ACC112 (cell line): ENCODE data around the gene CPXM1.

Experiments used
- H2AFZ ChIP-seq: fragments of 200-600 bp; sonication (generic); one replicate; pipeline ENCODE4 v1.6.0; 2017; ENCODE audit warnings: antibody characterized with exemption, low read length; ENCODE audit not compliant: unreplicated experiment
- H3K27ac ChIP-seq: fragments of 200-600 bp; sonication (generic); 2 replicates; pipeline ENCODE4 v1.5.1; 2014; ENCODE audit warnings: low read depth, mild to moderate bottlenecking, antibody characterized with exemption, low read length, moderate library complexity
- H3K27me3 ChIP-seq: fragments of 200-600 bp; sonication (generic); 2 replicates; pipeline ENCODE4 v1.6.1; 2014; ENCODE audit warnings: mild to moderate bottlenecking, antibody characterized with exemption, low read length, moderate library complexity, mixed read lengths; ENCODE audit not compliant: insufficient read depth
- H3K36me3 ChIP-seq: fragments of 200-600 bp; sonication (generic); 2 replicates; pipeline ENCODE4 v1.6.1; 2016; ENCODE audit warnings: mild to moderate bottlenecking, antibody characterized with exemption, low read length, moderate library complexity, mixed read lengths; ENCODE audit not compliant: insufficient read depth
- H3K4me1 ChIP-seq: fragments of 200-600 bp; sonication (generic); one replicate; pipeline ENCODE4 v1.6.1; 2016; ENCODE audit warnings: low read length, mixed read lengths; ENCODE audit not compliant: insufficient read depth, unreplicated experiment, control insufficient read depth
- H3K4me3 ChIP-seq: fragments of 200-600 bp; sonication (generic); 2 replicates; pipeline ENCODE4 v1.5.1; 2014; ENCODE audit warnings: mild to moderate bottlenecking, low read depth, low read length
- H3K79me2 ChIP-seq: fragments of 200-600 bp; sonication (generic); one replicate; pipeline ENCODE4 v1.6.0; 2016; ENCODE audit warnings: low read length; ENCODE audit not compliant: control insufficient read depth, unreplicated experiment, insufficient read depth

Gene CPXM1

GRCh38 chr20:2799688-2800520 is 523 bp downstream of the CPXM1 start:
- Histone ChIP-seq H3K36me3 (no peaks in the 10 kb centered on the region), H3K4me3 (peak overlapping the region; percentile 68)

GRCh38 chr20:2799271-2799670 is 1.2 kb downstream of the CPXM1 start:
- Histone ChIP-seq H3K27me3 (peaks cover 61% of the 10 kb centered on the region), H3K4me3 (peak overlapping the region; percentile 68; the same call in 1 of the 2 replicates), H3K4me1 (no peaks in the 10 kb centered on the region), H3K79me2 (no peaks in the 10 kb centered on the region), H3K27ac (no peak overlapping the region), H2AFZ (no peak overlapping the region), H3K36me3 (no peaks in the 10 kb centered on the region)

More at GRCh38 chr20:2799688-2800520, 523 bp downstream of the CPXM1 start:
- Histone ChIP-seq H2AFZ (no peak overlapping the region), H3K27me3 (peaks cover 61% of the 10 kb centered on the region), H3K79me2 (no peaks in the 10 kb centered on the region), H3K27ac (no peak overlapping the region), H3K4me1 (no peaks in the 10 kb centered on the region)

- Histone ChIP-seq H3K27ac (no peak overlapping the region), H3K79me2 (no peaks in the 10 kb centered on the region), H3K4me3 (no peak overlapping the region), H3K4me1 (no peaks in the 10 kb centered on the region), H3K36me3 (no peaks in the 10 kb centered on the region), H3K27me3 (peaks cover 61% of the 10 kb centered on the region), H2AFZ (no peak overlapping the region)
Measured at GRCh38 chr20:2798814-2799213, 1.6 kb downstream of the CPXM1 start.

- H3K27ac ChIP-seq: no peak overlapping the region
- H3K4me3 ChIP-seq: no peak overlapping the region
- no peaks in the 10 kb centered on the region for H3K36me3 ChIP-seq
- H3K79me2 ChIP-seq: no peaks in the 10 kb centered on the region
- H3K4me1 ChIP-seq: no peaks in the 10 kb centered on the region
- H3K27me3 ChIP-seq: peaks cover 63% of the 10 kb centered on the region
- H2AFZ ChIP-seq: no peak overlapping the region
Measured at GRCh38 chr20:2798095-2798805, 2.2 kb downstream of the CPXM1 start.

GRCh38 chr20:2797136-2797983 is 3.1 kb downstream of the CPXM1 start:
- no peak overlapping the region for H2AFZ ChIP-seq
- H3K79me2 ChIP-seq: no peaks in the 10 kb centered on the region
- no peaks in the 10 kb centered on the region for H3K4me1 ChIP-seq
- H3K27me3 ChIP-seq: peaks cover 65% of the 10 kb centered on the region
- no peak overlapping the region for H3K4me3 ChIP-seq
- H3K36me3 ChIP-seq: no peaks in the 10 kb centered on the region
- H3K27ac ChIP-seq: no peak overlapping the region

- Histone ChIP-seq H3K4me1 (no peaks in the 10 kb centered on the region), H3K4me3 (no peak overlapping the region), H3K27me3 (peaks cover 66% of the 10 kb centered on the region), H3K79me2 (no peaks in the 10 kb centered on the region), H3K36me3 (no peaks in the 10 kb centered on the region), H2AFZ (no peak overlapping the region), H3K27ac (no peak overlapping the region)
Measured at GRCh38 chr20:2796011-2796660, 4.3 kb downstream of the CPXM1 start.

GRCh38 chr20:2795451-2795850 is 5.0 kb downstream of the CPXM1 start:
- no peak overlapping the region for H3K4me3 ChIP-seq
- H3K79me2 ChIP-seq: no peaks in the 10 kb centered on the region
- no peak overlapping the region for H3K27ac ChIP-seq
- no peaks in the 10 kb centered on the region for H3K4me1 ChIP-seq
- no peaks in the 10 kb centered on the region for H3K36me3 ChIP-seq
- H2AFZ ChIP-seq: no peak overlapping the region
- H3K27me3 ChIP-seq: peaks cover 65% of the 10 kb centered on the region

- H3K4me3 ChIP-seq: no peak overlapping the region
- no peaks in the 10 kb centered on the region for H3K36me3 ChIP-seq
- no peaks in the 10 kb centered on the region for H3K79me2 ChIP-seq
- no peaks in the 10 kb centered on the region for H3K4me1 ChIP-seq
- no peak overlapping the region for H2AFZ ChIP-seq
- peaks cover 60% of the 10 kb centered on the region for H3K27me3 ChIP-seq
- no peak overlapping the region for H3K27ac ChIP-seq
Measured at GRCh38 chr20:2794866-2795447, 5.5 kb downstream of the CPXM1 start.

GRCh38 chr20:2794202-2794748 is 6.2 kb downstream of the CPXM1 start:
- Histone ChIP-seq H3K27me3 (peaks cover 60% of the 10 kb centered on the region), H3K79me2 (no peaks in the 10 kb centered on the region), H2AFZ (no peak overlapping the region), H3K36me3 (no peaks in the 10 kb centered on the region), H3K27ac (no peak overlapping the region), H3K4me1 (no peaks in the 10 kb centered on the region), H3K4me3 (no peak overlapping the region)
